Urinary bladder (tissue), 4 donors: ENCODE measurements around the gene MAP1B. TPM values are rescaled to one million over a fixed set of nuclear protein-coding genes. Genes with fewer than 3 reads are reported as not detected.

ENCODE experiments used
- DNase-seq: peaks from one replicate; pipeline ENCODE4 v3.0.0-alpha.2; 2015; ENCODE audit errors: extremely low spot score
- H3K27ac ChIP-seq: one replicate; pipeline ENCODE4 v1.5.1; 2013; ENCODE audit warnings: low read depth, mild to moderate bottlenecking, moderate library complexity
- H3K36me3 ChIP-seq: one replicate; pipeline ENCODE4 v1.6.1; 2013; ENCODE audit warnings: mild to moderate bottlenecking, moderate library complexity; ENCODE audit not compliant: insufficient read depth
- H3K4me1 ChIP-seq: one replicate; pipeline ENCODE4 v1.6.1; 2013; ENCODE audit warnings: mild to moderate bottlenecking, moderate library complexity; ENCODE audit not compliant: insufficient read depth
- H3K4me3 ChIP-seq: one replicate; pipeline ENCODE4 v1.5.1; 2013; ENCODE audit warnings: low read depth, low read length
- WGBS: extraction: QIAGEN DNeasy Blood & Tissue Kit; methylation state at CpG from one replicate; pipeline ENCODE4 v1.1.7; 2013; 5-methylcytosine and 5-hydroxymethylcytosine counted together
- polyA plus RNA-seq: library from polyadenylated mRNA; stranded (reverse); fragments of 200-250 nt; gene quantifications from one replicate; pipeline ENCODE4 v1.2.3, GENCODE V29; 2013
- total RNA-seq: library from RNA; depleted of rRNA; stranded (reverse); fragments of >200 nt; gene quantifications from one replicate; pipeline ENCODE4 v1.2.3, GENCODE V29; 2014
- donor health status: healthy with polysubstance abuse.
- donor health status: healthy.

The MAP1B gene
- 99.2 TPM for total RNA-seq
- 35.2 TPM for polyA plus RNA-seq

DNA sequence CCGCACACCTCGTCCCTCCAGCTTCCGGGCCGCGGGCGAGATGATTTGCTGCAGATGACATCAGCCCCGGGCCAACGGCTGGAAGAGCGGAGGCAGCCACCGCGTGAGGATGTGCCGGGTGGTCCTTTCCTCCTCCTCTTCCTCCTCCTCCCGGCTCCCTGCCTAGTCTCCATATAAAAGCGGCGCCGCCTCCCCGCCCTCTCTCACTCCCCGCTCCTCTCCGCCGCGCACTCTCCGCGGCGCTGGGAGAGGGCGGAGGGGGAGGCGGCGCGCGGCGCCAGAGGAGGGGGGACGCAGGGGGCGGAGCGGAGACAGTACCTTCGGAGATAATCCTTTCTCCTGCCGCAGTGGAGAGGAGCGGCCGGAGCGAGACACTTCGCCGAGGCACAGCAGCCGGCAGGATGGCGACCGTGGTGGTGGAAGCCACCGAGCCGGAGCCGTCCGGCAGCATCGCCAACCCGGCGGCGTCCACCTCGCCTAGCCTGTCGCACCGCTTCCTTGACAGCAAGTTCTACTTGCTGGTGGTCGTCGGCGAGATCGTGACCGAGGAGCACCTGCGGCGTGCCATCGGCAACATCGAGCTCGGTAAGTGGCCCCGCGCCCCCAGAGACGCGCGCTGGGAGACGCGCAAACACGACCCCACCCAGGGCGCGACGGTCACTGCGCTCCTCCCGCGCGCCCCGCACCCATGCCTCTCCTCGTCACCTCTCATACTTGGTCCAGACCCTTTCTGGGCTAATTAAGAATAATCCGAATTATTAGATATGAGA is at the start of gene MAP1B:
TSS of gene MAP1B (plus strand) at position 345 of the 770 bp plus-strand sequence. CDS start at position 402, 57 bp downstream.
- DNase-seq: no peak
- H3K4me3 ChIP-seq: peak within 1 kb of the TSS; percentile 85
- under 1% methylated on average over 82 of the region's 82 CpGs for WGBS

GRCh38 chr5:72057816-72058215 is 49.5 kb upstream of the MAP1B start:
- 77% methylated on average over 2 of the region's 2 CpGs for WGBS
- H3K4me3 ChIP-seq: no peak overlapping the region
- no peak for DNase-seq
- no peaks in the 10 kb centered on the region for H3K4me1 ChIP-seq
- no peaks in the 10 kb centered on the region for H3K36me3 ChIP-seq
- no peak overlapping the region for H3K27ac ChIP-seq

More for the DNA sequence above, at the start of gene MAP1B:
- Histone ChIP-seq H3K36me3 (no peaks in the 10 kb centered on the region), H3K4me1 (peaks cover 3% of the 10 kb centered on the region), H3K27ac (peak within 1 kb of the TSS; percentile 45)

- DNase-seq: no peak
- 28% methylated on average over 7 of the region's 7 CpGs for WGBS
- Histone ChIP-seq H3K36me3 (no peaks in the 10 kb centered on the region), H3K27ac (no peak overlapping the region), H3K4me1 (no peaks in the 10 kb centered on the region), H3K4me3 (no peak overlapping the region)
Measured at GRCh38 chr5:72063219-72063819, 44.0 kb upstream of the MAP1B start.

- Histone ChIP-seq H3K27ac (no peak overlapping the region), H3K4me1 (no peaks in the 10 kb centered on the region), H3K36me3 (no peaks in the 10 kb centered on the region), H3K4me3 (no peak overlapping the region)
- no peak for DNase-seq
- 73% methylated on average over 3 of the region's 3 CpGs for WGBS
Measured at GRCh38 chr5:72064801-72065570, 42.3 kb upstream of the MAP1B start.

GRCh38 chr5:72065751-72066255 is 41.5 kb upstream of the MAP1B start:
- 57% methylated on average over 4 of the region's 4 CpGs for WGBS
- Histone ChIP-seq H3K4me3 (no peak overlapping the region), H3K4me1 (no peaks in the 10 kb centered on the region), H3K36me3 (no peaks in the 10 kb centered on the region), H3K27ac (no peak overlapping the region)
- no peak for DNase-seq

DNA sequence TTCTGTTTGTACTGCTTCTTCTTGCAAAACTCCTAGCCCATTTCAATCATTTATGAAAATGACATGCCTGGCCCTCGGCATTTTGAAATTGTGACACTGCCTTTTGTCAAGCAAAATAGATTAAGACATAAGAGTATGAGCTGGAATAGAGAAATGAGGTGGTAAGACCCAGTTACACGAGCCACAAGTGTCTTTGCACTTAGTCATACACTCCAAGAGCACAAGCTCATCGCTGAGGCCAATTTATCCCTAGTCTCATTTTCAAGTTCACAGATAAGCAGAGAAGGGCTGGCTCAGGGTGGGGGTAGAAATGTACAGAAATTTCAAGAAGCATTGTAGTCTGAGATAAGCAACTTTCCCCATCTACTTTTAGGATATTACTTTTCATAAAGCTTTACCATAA is 40.6 kb upstream of the MAP1B start:
- WGBS: 42% methylated on average over 3 of the region's 3 CpGs
- Histone ChIP-seq H3K4me3 (no peak overlapping the region), H3K27ac (no peak overlapping the region)

DNA sequence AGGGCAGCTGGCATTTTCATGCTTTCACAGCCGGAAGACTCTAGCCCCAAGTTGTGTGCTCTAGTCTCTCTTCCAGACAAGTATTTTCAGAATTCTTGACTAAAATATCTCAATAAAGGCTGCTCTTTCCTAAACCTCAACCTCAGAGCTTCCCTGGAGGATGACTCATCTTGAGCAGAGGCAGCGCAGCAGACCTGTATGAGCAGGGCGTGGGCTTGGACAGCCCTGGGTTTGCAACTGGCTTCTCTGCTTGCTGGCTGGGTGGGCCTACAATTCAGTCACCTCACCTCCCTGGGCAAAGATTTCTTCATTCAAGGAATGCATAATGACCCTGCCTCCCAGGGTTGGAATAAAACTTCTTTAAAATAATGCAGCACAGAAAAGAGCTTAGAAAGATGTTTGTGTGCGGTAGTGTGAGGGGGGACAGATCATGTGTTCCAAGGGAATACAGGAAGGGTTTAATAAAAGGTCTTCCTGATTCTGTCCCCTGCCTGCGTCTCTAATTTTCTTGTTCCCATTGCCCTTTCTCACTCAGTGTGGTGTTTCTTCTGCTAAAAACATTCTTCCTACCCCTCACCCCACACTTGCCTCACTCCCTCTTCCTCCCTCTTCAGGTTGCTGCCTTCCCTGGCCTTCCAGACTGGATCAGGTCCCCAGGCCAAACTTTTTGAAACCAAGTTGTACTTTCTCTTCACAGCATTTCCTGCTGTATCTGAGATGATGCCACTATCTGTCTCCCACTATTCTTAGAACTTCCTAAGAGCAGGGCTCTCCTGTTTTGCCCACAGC is 39.4 kb upstream of the MAP1B start:
- no peaks in the 10 kb centered on the region for H3K4me1 ChIP-seq
- WGBS: 82% methylated on average over 5 of the region's 5 CpGs
- H3K27ac ChIP-seq: no peak overlapping the region
- DNase-seq: no peak
- no peaks in the 10 kb centered on the region for H3K36me3 ChIP-seq
- H3K4me3 ChIP-seq: no peak overlapping the region

More for the DNA sequence above, 40.6 kb upstream of the MAP1B start:
- no peaks in the 10 kb centered on the region for H3K4me1 ChIP-seq
- no peak for DNase-seq
- H3K36me3 ChIP-seq: no peaks in the 10 kb centered on the region

DNA sequence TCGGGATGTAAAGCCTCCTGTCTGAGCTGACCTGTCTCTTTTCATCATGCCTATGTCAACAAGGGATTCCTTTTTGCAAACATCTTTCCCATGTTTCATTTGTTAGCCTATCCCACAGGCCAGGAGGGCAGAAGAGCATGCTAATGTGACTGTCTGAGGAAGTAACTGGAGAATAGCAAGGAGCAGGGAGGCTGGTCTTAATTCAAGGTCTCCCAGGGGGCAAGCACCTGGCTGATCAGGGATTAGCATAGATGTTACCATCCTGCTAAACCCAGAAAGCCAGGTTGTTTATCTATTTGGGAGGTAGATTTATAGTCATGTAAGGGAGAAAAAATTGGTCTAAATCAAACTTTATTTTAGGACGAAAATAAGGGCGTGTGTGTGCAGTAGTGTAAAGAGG is 36.7 kb upstream of the MAP1B start:
- no peaks in the 10 kb centered on the region for H3K36me3 ChIP-seq
- H3K4me1 ChIP-seq: no peaks in the 10 kb centered on the region
- no peak overlapping the region for H3K27ac ChIP-seq
- no peak overlapping the region for H3K4me3 ChIP-seq
- WGBS: 63% methylated on average over 3 of the region's 3 CpGs
- DNase-seq: no peak

- no peak overlapping the region for H3K4me3 ChIP-seq
- H3K36me3 ChIP-seq: no peaks in the 10 kb centered on the region
- H3K4me1 ChIP-seq: no peaks in the 10 kb centered on the region
- 94% methylated on average over 1 of the region's 1 CpG for WGBS
- no peak for DNase-seq
- H3K27ac ChIP-seq: no peak overlapping the region
Measured at GRCh38 chr5:72071906-72072305, 35.4 kb upstream of the MAP1B start.

GRCh38 chr5:72074251-72074650 is 33.0 kb upstream of the MAP1B start:
- Histone ChIP-seq H3K27ac (no peak overlapping the region), H3K4me1 (no peaks in the 10 kb centered on the region), H3K4me3 (no peak overlapping the region), H3K36me3 (no peaks in the 10 kb centered on the region)
- WGBS: 79% methylated on average over 6 of the region's 6 CpGs
- DNase-seq: no peak

GRCh38 chr5:72075461-72075860 is 31.8 kb upstream of the MAP1B start:
- no peak overlapping the region for H3K27ac ChIP-seq
- no peak overlapping the region for H3K4me3 ChIP-seq
- no peaks in the 10 kb centered on the region for H3K36me3 ChIP-seq
- 90% methylated on average over 3 of the region's 3 CpGs for WGBS
- no peaks in the 10 kb centered on the region for H3K4me1 ChIP-seq
- no peak for DNase-seq

GRCh38 chr5:72076621-72077300 is 30.5 kb upstream of the MAP1B start:
- WGBS: 66% methylated on average over 4 of the region's 4 CpGs
- Histone ChIP-seq H3K36me3 (no peaks in the 10 kb centered on the region), H3K4me1 (no peaks in the 10 kb centered on the region), H3K27ac (no peak overlapping the region), H3K4me3 (no peak overlapping the region)
- DNase-seq: no peak

DNA sequence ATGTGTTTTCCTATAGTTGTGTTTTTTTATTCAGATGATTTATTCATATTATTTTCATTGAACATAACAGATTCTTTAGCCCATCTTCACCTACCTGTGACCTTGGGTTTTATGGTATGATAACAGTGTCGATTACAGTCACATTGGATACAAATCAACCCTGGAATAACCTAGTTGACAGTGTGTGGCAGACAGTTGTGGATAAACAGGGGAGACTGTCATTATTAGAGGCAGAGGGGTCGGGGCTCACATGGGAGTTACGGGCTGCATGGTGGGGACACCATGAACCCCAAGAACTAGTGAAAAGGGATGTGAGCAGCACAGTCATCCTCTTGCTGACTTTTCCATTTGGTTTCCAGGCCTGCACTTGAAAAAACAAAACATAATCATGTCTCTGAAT is 29.9 kb upstream of the MAP1B start:
- Histone ChIP-seq H3K4me1 (no peaks in the 10 kb centered on the region), H3K36me3 (no peaks in the 10 kb centered on the region), H3K27ac (no peak overlapping the region), H3K4me3 (no peak overlapping the region)
- DNase-seq: no peak
- WGBS: 87% methylated on average over 3 of the region's 3 CpGs
